SK-N-SH (cell line): ENCODE measurements around the gene HS6ST1. TPM values are rescaled to one million over a fixed set of nuclear protein-coding genes. Genes with fewer than 3 reads are reported as not detected.

ENCODE experiments used
- CTCF ChIA-PET: fragments of 300-600, 350-600 bp; formaldehyde crosslinking; extraction: SDS; loops from one replicate; lab custom pipeline; 2021; lab: Yijun Ruan, JAX
- POLR2A ChIA-PET: fragments of 350-600 bp; sonication (Branson Sonifier 250); formaldehyde crosslinking; extraction: SDS; loops from one replicate; lab custom pipeline; 2020; ENCODE audit warnings: antibody characterized with exemption, inconsistent platforms; lab: Yijun Ruan, JAX
- DNase-seq: peaks from one replicate; pipeline ENCODE4 v3.0.0; 2012
- H2AFZ ChIP-seq: fragments of 200-600 bp; sonication (generic); 2 replicates; pipeline ENCODE4 v1.8.1; 2016; ENCODE audit warnings: antibody characterized with exemption, mild to moderate bottlenecking, low read depth
- H3F3A ChIP-seq: fragments of 200-600 bp; sonication (generic); replicated peaks from 2 replicates; pipeline ENCODE3; 2016; ENCODE audit warnings: antibody characterized with exemption, mild to moderate bottlenecking; ENCODE audit not compliant: insufficient read depth
- H3K27ac ChIP-seq, 2 experiments: fragments of 200-500 bp in 1 of 2; fragments of 200-600 bp in 1 of 2; sonication (Bioruptor generic) in 1 of 2; sonication (generic), shearing (Covaris generic) in 1 of 2; 2 replicates each; pipeline versions ENCODE4 v1.5.1 to v1.6.1; 2014 to 2016; ENCODE audit warnings: low read depth in 2 of 2, inconsistent platforms in 1 of 2, low read length in 1 of 2, mild to moderate bottlenecking in 1 of 2, mixed read lengths in 1 of 2
- H3K27me3 ChIP-seq: fragments of 200-600 bp; sonication (generic), shearing (Covaris generic); 2 replicates; pipeline ENCODE4 v1.6.1; 2016; ENCODE audit warnings: mixed run types; ENCODE audit not compliant: insufficient read depth
- H3K36me3 ChIP-seq, 2 experiments: fragments of 200-500 bp in 1 of 2; fragments of 200-600 bp in 1 of 2; sonication (Bioruptor generic) in 1 of 2; sonication (generic) in 1 of 2; replicated peaks in 1 of 2; 2 replicates each; pipeline versions ENCODE3 to v1.5.1; 2014 to 2016; ENCODE audit warnings: low read length in 1 of 2, mild to moderate bottlenecking in 1 of 2; ENCODE audit not compliant: insufficient read depth in 2 of 2, control insufficient read depth in 1 of 2
- H3K4me1 ChIP-seq, 2 experiments: fragments of 200-500 bp in 1 of 2; fragments of 200-600 bp in 1 of 2; sonication (Bioruptor generic) in 1 of 2; sonication (generic), shearing (Covaris generic) in 1 of 2; 2 replicates each; pipeline versions ENCODE4 v1.5.1 to v1.6.1; 2014 to 2016; ENCODE audit warnings: low read depth in 1 of 2, low read length in 1 of 2, mixed run types in 1 of 2; ENCODE audit not compliant: insufficient read depth in 2 of 2, control insufficient read depth in 1 of 2
- H3K4me2 ChIP-seq: fragments of 200-600 bp; sonication (generic), shearing (Covaris generic); 2 replicates; pipeline ENCODE4 v1.6.1; 2017; ENCODE audit warnings: mixed run types
- H3K4me3 ChIP-seq, 2 experiments: fragments of 200-500 bp in 1 of 2; fragments of 200-600 bp in 1 of 2; sonication (Bioruptor generic) in 1 of 2; sonication (generic), shearing (Covaris generic) in 1 of 2; 2 replicates each; pipeline versions ENCODE4 v1.5.1 to v1.8.1; 2014 to 2016; ENCODE audit warnings: low read depth in 2 of 2, inconsistent platforms in 1 of 2, low read length in 1 of 2, mild to moderate bottlenecking in 1 of 2, mixed read lengths in 1 of 2, moderate library complexity in 1 of 2
- H3K79me2 ChIP-seq: fragments of 200-600 bp; sonication (generic); 2 replicates; pipeline ENCODE4 v1.8.1; 2017; ENCODE audit warnings: mild to moderate bottlenecking; ENCODE audit not compliant: insufficient read depth
- H3K9ac ChIP-seq: fragments of 200-600 bp; sonication (generic); 2 replicates; pipeline ENCODE4 v1.6.1; 2017; ENCODE audit warnings: mixed run types
- H3K9me2 ChIP-seq: fragments of 200-600 bp; sonication (generic); 2 replicates; pipeline ENCODE4 v1.6.1; 2017; ENCODE audit warnings: mixed run types
- H3K9me3 ChIP-seq: fragments of 200-600 bp; sonication (generic); 2 replicates; pipeline ENCODE4 v1.6.1; 2017; ENCODE audit warnings: mixed run types, mild to moderate bottlenecking, moderate library complexity
- H4K20me1 ChIP-seq: fragments of 200-600 bp; sonication (generic); 2 replicates; pipeline ENCODE4 v1.6.1; 2017; ENCODE audit warnings: mild to moderate bottlenecking, mixed run types; ENCODE audit not compliant: insufficient read depth
- CHD2 ChIP-seq: fragments of 150-350 bp; IDR thresholded peaks from 2 replicates; pipeline ENCODE4 v1.6.1; 2018; ENCODE audit warnings: low read length; ENCODE audit not compliant: partially characterized antibody
- EZH2phosphoT487 ChIP-seq: fragments of 200-600 bp; sonication (generic); IDR thresholded peaks from 2 replicates; pipeline ENCODE4 v1.6.1; 2017; ENCODE audit warnings: low read depth, mixed run types, mild to moderate bottlenecking, antibody characterized with exemption, moderate library complexity, borderline replicate concordance
- FOSL2 ChIP-seq: IDR thresholded peaks from 2 replicates; pipeline ENCODE4 v1.4.0; 2012; ENCODE audit warnings: low read depth, mild to moderate bottlenecking, moderate library complexity, borderline replicate concordance
- FOXJ3 ChIP-seq: sonication (generic); formaldehyde crosslinking; IDR thresholded peaks from 2 replicates; pipeline ENCODE4 v1.5.1; 2020; ENCODE audit warnings: mild to moderate bottlenecking, missing genetic modification reagents
- FOXM1 ChIP-seq: IDR thresholded peaks from 2 replicates; pipeline ENCODE4 v1.4.0; 2012; ENCODE audit warnings: low read depth, mild to moderate bottlenecking
- GABPA ChIP-seq: IDR thresholded peaks from 2 replicates; pipeline ENCODE4 v1.4.0; 2012; ENCODE audit warnings: low read depth, mild to moderate bottlenecking
- GATA2 ChIP-seq: sonication (generic); formaldehyde crosslinking; IDR thresholded peaks from 2 replicates; pipeline ENCODE4 v1.5.0; 2020; ENCODE audit warnings: mild to moderate bottlenecking, missing genetic modification reagents
- JUND ChIP-seq: IDR thresholded peaks from 2 replicates; pipeline ENCODE4 v1.4.0; 2012
- MEF2A ChIP-seq: IDR thresholded peaks from 2 replicates; pipeline ENCODE4 v1.4.0; 2012; ENCODE audit warnings: low read depth, borderline replicate concordance
- NFIC ChIP-seq: IDR thresholded peaks from 2 replicates; pipeline ENCODE4 v1.4.0; 2012; ENCODE audit warnings: borderline replicate concordance
- POLR2AphosphoS5 ChIP-seq: IDR thresholded peaks from 2 replicates; pipeline ENCODE4 v1.6.1; 2012; ENCODE audit warnings: low read depth, low read length
- RAD21 ChIP-seq: IDR thresholded peaks from 2 replicates; pipeline ENCODE4 v1.6.1; 2012; ENCODE audit warnings: mild to moderate bottlenecking, low read length
- RCOR1 ChIP-seq: fragments of 150-350 bp; IDR thresholded peaks from 2 replicates; pipeline ENCODE4 v1.6.1; 2017; ENCODE audit warnings: antibody characterized with exemption, low read length
- RFX5 ChIP-seq: IDR thresholded peaks from 2 replicates; pipeline ENCODE4 v1.6.1; 2012; ENCODE audit warnings: mild to moderate bottlenecking, improper control_type of control experiment, low read length
- RXRA ChIP-seq: IDR thresholded peaks from 2 replicates; pipeline ENCODE4 v1.4.0; 2012; ENCODE audit warnings: low read depth, mild to moderate bottlenecking, borderline replicate concordance
- TCF12 ChIP-seq: IDR thresholded peaks from 2 replicates; pipeline ENCODE4 v1.4.0; 2012
- YY1 ChIP-seq: IDR thresholded peaks from 2 replicates; pipeline ENCODE4 v1.4.0; 2012; ENCODE audit warnings: low read depth, mild to moderate bottlenecking
- whole genome bisulfite sequencing: methylation state at CpG from one replicate; pipeline ENCODE4 v1.1.6; 2017; ENCODE audit warnings: low lambda C conversion rate; 5-methylcytosine and 5-hydroxymethylcytosine counted together
- polyA plus RNA-seq, 3 experiments: library from polyadenylated mRNA; depleted of rRNA; stranded (reverse); fragments of >200 nt; gene quantifications; 2 replicates each; pipeline ENCODE4 v1.2.3, GENCODE V29; 2012
- TF ChIP-seq, protein P1 (sequence below): IDR thresholded peaks from 2 replicates; pipeline ENCODE4 v1.4.0; 2012; ENCODE audit warnings: low read depth, borderline replicate concordance
- TF ChIP-seq, protein P2 (sequence below): IDR thresholded peaks from 2 replicates; pipeline ENCODE4 v1.4.0; 2012; ENCODE audit warnings: low read depth, borderline replicate concordance
- TF ChIP-seq, protein P3 (sequence below): fragments of 200-600 bp; sonication (generic); IDR thresholded peaks from 2 replicates; pipeline ENCODE4 v1.6.1; 2017; ENCODE audit warnings: antibody characterized with exemption, mild to moderate bottlenecking, moderate library complexity
- TF ChIP-seq, protein P4 (sequence below): IDR thresholded peaks from 2 replicates; pipeline ENCODE4; 2012

Gene HS6ST1
- polyA plus RNA-seq, 1 of the 3 experiments (the other 2 are of a cell fraction), result 5.9 TPM

DNA sequence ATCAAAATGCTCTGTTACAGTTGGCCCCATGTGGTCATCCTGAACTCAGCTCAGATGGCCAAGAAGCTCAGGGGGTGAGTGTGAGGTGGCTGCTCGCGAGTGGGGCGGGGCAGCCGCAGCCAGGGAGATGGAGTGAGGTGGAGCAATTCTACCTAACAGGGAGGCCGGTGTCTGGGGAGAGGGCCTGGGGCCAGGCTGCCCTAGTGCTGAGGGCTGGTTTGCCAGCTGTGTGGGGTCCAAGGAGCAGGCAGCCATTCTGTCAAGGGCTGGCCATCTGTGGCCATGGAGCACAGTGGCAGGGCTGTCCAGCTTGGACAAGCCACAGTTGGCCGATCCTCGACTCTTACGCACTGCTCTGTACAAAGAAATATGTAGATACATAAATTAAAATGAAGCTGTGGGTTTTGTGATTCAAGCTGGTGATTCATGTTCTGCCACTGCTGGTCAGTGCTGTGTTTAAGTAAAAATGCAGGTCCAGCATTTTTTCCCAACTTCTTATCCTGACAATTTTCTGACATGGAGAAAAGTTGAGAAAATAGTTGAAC lies 82.1 kb downstream of the HS6ST1 start:
- H2AFZ ChIP-seq, result no peak overlapping the region
- POLR2A ChIA-PET, result no interaction called here
- H3K4me3 ChIP-seq, result no peak overlapping the region

DNA sequence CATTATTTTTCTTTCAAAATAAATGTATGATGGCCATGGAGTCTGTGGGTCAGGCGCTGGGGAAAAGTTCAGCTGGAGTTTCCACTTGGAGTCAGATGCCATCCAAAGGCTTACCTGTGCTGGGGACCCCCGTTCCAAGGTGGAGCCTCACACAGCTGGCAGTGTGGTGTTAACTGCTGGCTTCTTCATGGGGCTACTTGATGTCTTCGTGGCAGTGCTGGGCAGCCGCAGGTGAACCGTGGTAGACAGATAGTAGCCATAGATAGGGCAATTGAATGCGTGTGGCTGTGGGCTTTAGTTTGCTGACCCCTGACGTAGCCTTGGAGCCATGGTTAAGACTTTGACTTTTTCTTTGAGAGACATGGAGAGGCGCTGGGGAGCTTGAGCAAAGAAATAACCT lies 83.1 kb downstream of the HS6ST1 start:
- TF ChIP-seq GABPA, result no peak
- TF ChIP-seq RFX5, result no peak
- no peak for TF ChIP-seq CHD2
- TF ChIP-seq FOXJ3 (CRISPR knock-in tag), result no peak
- no peak for TF ChIP-seq RCOR1
- TF ChIP-seq NFIC, result no peak
- TF ChIP-seq FOXM1, result no peak
- TF ChIP-seq RAD21, result no peak
- no peak for TF ChIP-seq GATA2
- no peak for TF ChIP-seq MEF2A
- TF ChIP-seq, protein P1, sequence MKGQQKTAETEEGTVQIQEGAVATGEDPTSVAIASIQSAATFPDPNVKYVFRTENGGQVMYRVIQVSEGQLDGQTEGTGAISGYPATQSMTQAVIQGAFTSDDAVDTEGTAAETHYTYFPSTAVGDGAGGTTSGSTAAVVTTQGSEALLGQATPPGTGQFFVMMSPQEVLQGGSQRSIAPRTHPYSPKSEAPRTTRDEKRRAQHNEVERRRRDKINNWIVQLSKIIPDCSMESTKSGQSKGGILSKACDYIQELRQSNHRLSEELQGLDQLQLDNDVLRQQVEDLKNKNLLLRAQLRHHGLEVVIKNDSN, result no peak
- TF ChIP-seq, protein P2, sequence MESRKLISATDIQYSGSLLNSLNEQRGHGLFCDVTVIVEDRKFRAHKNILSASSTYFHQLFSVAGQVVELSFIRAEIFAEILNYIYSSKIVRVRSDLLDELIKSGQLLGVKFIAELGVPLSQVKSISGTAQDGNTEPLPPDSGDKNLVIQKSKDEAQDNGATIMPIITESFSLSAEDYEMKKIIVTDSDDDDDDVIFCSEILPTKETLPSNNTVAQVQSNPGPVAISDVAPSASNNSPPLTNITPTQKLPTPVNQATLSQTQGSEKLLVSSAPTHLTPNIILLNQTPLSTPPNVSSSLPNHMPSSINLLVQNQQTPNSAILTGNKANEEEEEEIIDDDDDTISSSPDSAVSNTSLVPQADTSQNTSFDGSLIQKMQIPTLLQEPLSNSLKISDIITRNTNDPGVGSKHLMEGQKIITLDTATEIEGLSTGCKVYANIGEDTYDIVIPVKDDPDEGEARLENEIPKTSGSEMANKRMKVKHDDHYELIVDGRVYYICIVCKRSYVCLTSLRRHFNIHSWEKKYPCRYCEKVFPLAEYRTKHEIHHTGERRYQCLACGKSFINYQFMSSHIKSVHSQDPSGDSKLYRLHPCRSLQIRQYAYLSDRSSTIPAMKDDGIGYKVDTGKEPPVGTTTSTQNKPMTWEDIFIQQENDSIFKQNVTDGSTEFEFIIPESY, result no peak
- TF ChIP-seq POLR2AphosphoS5, result no peak
- TF ChIP-seq, all 33 proteins: peak for 0
- no peaks in the 10 kb centered on the region for H3K79me2 ChIP-seq
- no peaks in the 10 kb centered on the region; the same call in 1 of the 2 replicates for H3K27me3 ChIP-seq
- no peak overlapping the region for H3K27ac ChIP-seq
- H3K9ac ChIP-seq, result no peak overlapping the region
- H3K4me1 ChIP-seq, result peaks cover 2 to 4% of the 10 kb centered on the region in 2 experiments; a peak in 1 of 4 replicates
- H3F3A ChIP-seq, result peaks cover 13% of the 10 kb centered on the region
- POLR2A ChIA-PET, result no interaction called here
- H3K9me2 ChIP-seq, result no peaks in the 10 kb centered on the region
- no peak overlapping the region for H3K4me3 ChIP-seq
- H3K4me2 ChIP-seq, result no peak overlapping the region
- WGBS, result 86% methylated on average over 8 of the region's 8 CpGs
- no peaks in the 10 kb centered on the region for H3K9me3 ChIP-seq
- CTCF ChIA-PET, result interaction anchor here (0.6 to 8.2 kb wide), 2 partner anchors 172 to 1753 kb away, joined by 5 to 69 read pairs; no protein-coding TSS in a partner anchor
- no peak overlapping the region for H2AFZ ChIP-seq
- H4K20me1 ChIP-seq, result no peaks in the 10 kb centered on the region
- no peak for DNase-seq
- H3K36me3 ChIP-seq, result no peaks in the 10 kb centered on the region

More for the DNA sequence above, 82.1 kb downstream of the HS6ST1 start:
- no peak for DNase-seq
- H3K36me3 ChIP-seq, result no peaks in the 10 kb centered on the region
- no peaks in the 10 kb centered on the region for H4K20me1 ChIP-seq
- no peaks in the 10 kb centered on the region; the same call in 1 of the 2 replicates for H3K27me3 ChIP-seq
- TF ChIP-seq YY1, result no peak
- no peak for TF ChIP-seq CHD2
- TF ChIP-seq EZH2phosphoT487, result no peak
- peak; percentile 38; the same call in 1 of the 2 replicates for TF ChIP-seq TCF12
- peak; percentile 75 for TF ChIP-seq FOSL2
- peak; percentile 37; the same call in 1 of the 2 replicates for TF ChIP-seq JUND
- TF ChIP-seq, protein P3, sequence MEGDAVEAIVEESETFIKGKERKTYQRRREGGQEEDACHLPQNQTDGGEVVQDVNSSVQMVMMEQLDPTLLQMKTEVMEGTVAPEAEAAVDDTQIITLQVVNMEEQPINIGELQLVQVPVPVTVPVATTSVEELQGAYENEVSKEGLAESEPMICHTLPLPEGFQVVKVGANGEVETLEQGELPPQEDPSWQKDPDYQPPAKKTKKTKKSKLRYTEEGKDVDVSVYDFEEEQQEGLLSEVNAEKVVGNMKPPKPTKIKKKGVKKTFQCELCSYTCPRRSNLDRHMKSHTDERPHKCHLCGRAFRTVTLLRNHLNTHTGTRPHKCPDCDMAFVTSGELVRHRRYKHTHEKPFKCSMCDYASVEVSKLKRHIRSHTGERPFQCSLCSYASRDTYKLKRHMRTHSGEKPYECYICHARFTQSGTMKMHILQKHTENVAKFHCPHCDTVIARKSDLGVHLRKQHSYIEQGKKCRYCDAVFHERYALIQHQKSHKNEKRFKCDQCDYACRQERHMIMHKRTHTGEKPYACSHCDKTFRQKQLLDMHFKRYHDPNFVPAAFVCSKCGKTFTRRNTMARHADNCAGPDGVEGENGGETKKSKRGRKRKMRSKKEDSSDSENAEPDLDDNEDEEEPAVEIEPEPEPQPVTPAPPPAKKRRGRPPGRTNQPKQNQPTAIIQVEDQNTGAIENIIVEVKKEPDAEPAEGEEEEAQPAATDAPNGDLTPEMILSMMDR, result no peak
- 0 out of 2 replicates have a peak, but pooled peaks have one; percentile 1 for TF ChIP-seq RXRA
- TF ChIP-seq, protein P4, sequence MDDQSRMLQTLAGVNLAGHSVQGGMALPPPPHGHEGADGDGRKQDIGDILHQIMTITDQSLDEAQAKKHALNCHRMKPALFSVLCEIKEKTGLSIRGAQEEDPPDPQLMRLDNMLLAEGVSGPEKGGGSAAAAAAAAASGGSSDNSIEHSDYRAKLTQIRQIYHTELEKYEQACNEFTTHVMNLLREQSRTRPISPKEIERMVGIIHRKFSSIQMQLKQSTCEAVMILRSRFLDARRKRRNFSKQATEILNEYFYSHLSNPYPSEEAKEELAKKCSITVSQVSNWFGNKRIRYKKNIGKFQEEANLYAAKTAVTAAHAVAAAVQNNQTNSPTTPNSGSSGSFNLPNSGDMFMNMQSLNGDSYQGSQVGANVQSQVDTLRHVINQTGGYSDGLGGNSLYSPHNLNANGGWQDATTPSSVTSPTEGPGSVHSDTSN, result peak; percentile 67
- peaks cover 2 to 4% of the 10 kb centered on the region in 2 experiments; a peak in 1 of 4 replicates for H3K4me1 ChIP-seq
- 66% methylated on average over 8 of the region's 8 CpGs for WGBS
- H3F3A ChIP-seq, result peaks cover 13% of the 10 kb centered on the region
- no peak overlapping the region for H3K9ac ChIP-seq
- no peaks in the 10 kb centered on the region for H3K79me2 ChIP-seq
- peak overlapping the region in 1 of 2 experiments; percentile 40; a peak in 1 of 4 replicates for H3K27ac ChIP-seq
- no peaks in the 10 kb centered on the region for H3K9me3 ChIP-seq
- no peaks in the 10 kb centered on the region for H3K9me2 ChIP-seq
- CTCF ChIA-PET, result interaction anchor here (0.8 to 8.2 kb wide), 2 partner anchors 47 to 173 kb away, joined by 3 to 69 read pairs; no protein-coding TSS in a partner anchor
- H3K4me2 ChIP-seq, result peak overlapping the region; percentile 56
